AG04450 (cell line): ENCODE measurements around the gene KIF26B. TPM values are rescaled to one million over a fixed set of nuclear protein-coding genes. Genes with fewer than 3 reads are reported as not detected.

Experiments
- CTCF ChIA-PET: fragments of 300-600, 350-600 bp; formaldehyde crosslinking; extraction: SDS; loops from one replicate; lab custom pipeline; 2022; ENCODE audit warnings: antibody characterized with exemption, inconsistent platforms; lab: Charles Lee
- POLR2A ChIA-PET: fragments of 350-600 bp; formaldehyde crosslinking; extraction: SDS; loops from one replicate; lab custom pipeline; 2021; ENCODE audit warnings: antibody characterized with exemption, inconsistent platforms; lab: Yijun Ruan, JAX
- DNase-seq: peaks from one replicate; pipeline ENCODE4 v3.0.0-alpha.2; 2011; ENCODE audit warnings: low read depth, low spot score
- H3K27ac ChIP-seq: one replicate; pipeline ENCODE4 v1.5.1; 2012; ENCODE audit warnings: low read depth, low read length, control low read depth
- H3K27me3 ChIP-seq: one replicate; pipeline ENCODE4 v1.6.0; 2012; ENCODE audit warnings: low read length; ENCODE audit not compliant: control insufficient read depth, insufficient read depth
- H3K4me3 ChIP-seq: 2 replicates; pipeline ENCODE4 v1.5.1; 2011; ENCODE audit warnings: mild to moderate bottlenecking, low read depth, low read length, control low read depth
- H3K9me3 ChIP-seq: 2 replicates; pipeline ENCODE4 v1.5.1; 2012; ENCODE audit warnings: low read length; ENCODE audit not compliant: control insufficient read depth, insufficient read depth
- CTCF ChIP-seq: IDR thresholded peaks from 2 replicates; pipeline ENCODE4 v1.5.1; 2011; ENCODE audit warnings: low read depth, low read length, control low read depth, inconsistent platforms
- polyA plus RNA-seq: library from polyadenylated mRNA; depleted of rRNA; stranded (reverse); fragments of >200 nt; gene quantifications from 2 replicates; pipeline ENCODE4 v1.2.3, GENCODE V29; 2011

The KIF26B gene
- polyA plus RNA-seq, 1 experiment: 2.4 TPM

GRCh38 chr1:245325922-245326795 lies 171.4 kb downstream of the KIF26B start:
- Histone ChIP-seq H3K27me3 (no peaks in the 10 kb centered on the region), H3K27ac (no peak overlapping the region), H3K9me3 (peaks cover 3% of the 10 kb centered on the region; the same call in 1 of the 2 replicates), H3K4me3 (no peak overlapping the region)
- ChIA-PET POLR2A (no interaction called here), CTCF (no interaction called here)
- TF ChIP-seq CTCF: no peak
- no peak for DNase-seq

- POLR2A ChIA-PET: no interaction called here
- no peak overlapping the region for H3K4me3 ChIP-seq
- TF ChIP-seq CTCF: no peak
- peaks cover 3% of the 10 kb centered on the region; the same call in 1 of the 2 replicates for H3K9me3 ChIP-seq
- CTCF ChIA-PET: interaction anchor here (0.6 kb wide), 1 partner anchor 73 kb away, joined by 4 read pairs; no protein-coding TSS in a partner anchor
- no peak for DNase-seq
- no peak overlapping the region for H3K27ac ChIP-seq
- no peaks in the 10 kb centered on the region for H3K27me3 ChIP-seq
These were observed 172.6 kb downstream of the KIF26B start for GRCh38 chr1:245327360-245327759.

GRCh38 chr1:245327842-245328241 lies 173.1 kb downstream of the KIF26B start:
- no peaks in the 10 kb centered on the region for H3K27me3 ChIP-seq
- H3K4me3 ChIP-seq: no peak overlapping the region
- peaks cover 3% of the 10 kb centered on the region; the same call in 1 of the 2 replicates for H3K9me3 ChIP-seq
- H3K27ac ChIP-seq: no peak overlapping the region
- ChIA-PET POLR2A (no interaction called here), CTCF (no interaction called here)
- TF ChIP-seq CTCF: no peak
- DNase-seq: no peak

- no peak for DNase-seq
- ChIA-PET CTCF (no interaction called here), POLR2A (no interaction called here)
- Histone ChIP-seq H3K27me3 (no peaks in the 10 kb centered on the region), H3K27ac (no peak overlapping the region), H3K9me3 (peaks cover 3% of the 10 kb centered on the region; the same call in 1 of the 2 replicates), H3K4me3 (no peak overlapping the region)
- no peak for TF ChIP-seq CTCF
These were observed 176.2 kb downstream of the KIF26B start for GRCh38 chr1:245330951-245331350.

- no peak for TF ChIP-seq CTCF
- no peak for DNase-seq
- ChIA-PET POLR2A (no interaction called here), CTCF (no interaction called here)
- Histone ChIP-seq H3K9me3 (peaks cover 3% of the 10 kb centered on the region; the same call in 1 of the 2 replicates), H3K4me3 (no peak overlapping the region), H3K27ac (no peak overlapping the region), H3K27me3 (no peaks in the 10 kb centered on the region)
These were observed 177.3 kb downstream of the KIF26B start for GRCh38 chr1:245332085-245332484.
